Measurements from ENCODE around the gene WASHC2A.

GRCh38 chr10:50025627-50026026 lies 42.1 kb upstream of the WASHC2A start:
- no peak for TF ChIP-seq CTCF (conservative IDR thresholded peaks at IDR 0.05; ENCODE audit: low read length)
- TF ChIP-seq EZH2phosphoT487 (IDR thresholded peaks at IDR 0.05; ENCODE audit: borderline replicate concordance): no peak
